H9 (cell line): ENCODE results near the gene ADAT3. TPM values are rescaled to one million over a fixed set of nuclear protein-coding genes. Genes with fewer than 3 reads are reported as not detected.

ENCODE experiments used
- DNase-seq: peaks from one replicate; pipeline ENCODE4 v3.0.0-alpha.2; 2017
- H2AFZ ChIP-seq: one replicate; pipeline ENCODE4 v1.6.1; 2013; ENCODE audit warnings: mild to moderate bottlenecking, low read length, control low read depth, moderate library complexity
- H2AK5ac ChIP-seq: 2 replicates; pipeline ENCODE4 v1.6.1; 2013; ENCODE audit warnings: low read length, control low read depth, mixed read lengths; ENCODE audit not compliant: insufficient read length
- H2BK120ac ChIP-seq: one replicate; pipeline ENCODE4 v1.6.1; 2013; ENCODE audit warnings: low read depth, mild to moderate bottlenecking, low read length, control low read depth, inconsistent platforms; ENCODE audit not compliant: poor library complexity, severe bottlenecking
- H2BK12ac ChIP-seq: 2 replicates; pipeline ENCODE4 v1.6.1; 2013; ENCODE audit warnings: low read length, control low read depth, mixed read lengths, low read depth; ENCODE audit not compliant: insufficient read length
- H2BK15ac ChIP-seq: 2 replicates; pipeline ENCODE4 v1.6.1; 2013; ENCODE audit warnings: low read depth, low read length, control low read depth
- H2BK20ac ChIP-seq: one replicate; pipeline ENCODE4 v1.6.1; 2013; ENCODE audit warnings: low read depth, mild to moderate bottlenecking, low read length, control low read depth, inconsistent platforms; ENCODE audit not compliant: poor library complexity, severe bottlenecking
- H2BK5ac ChIP-seq: 2 replicates; pipeline ENCODE4 v1.6.1; 2013; ENCODE audit warnings: low read length, control low read depth, mixed read lengths; ENCODE audit not compliant: insufficient read length
- H3K14ac ChIP-seq: 2 replicates; pipeline ENCODE4 v1.6.1; 2013; ENCODE audit warnings: low read length, control low read depth; ENCODE audit not compliant: insufficient read depth
- H3K18ac ChIP-seq: 2 replicates; pipeline ENCODE4 v1.6.1; 2013; ENCODE audit warnings: low read depth, mild to moderate bottlenecking, mixed read lengths, low read length, control low read depth; ENCODE audit not compliant: insufficient read length
- H3K23ac ChIP-seq: 2 replicates; pipeline ENCODE4 v1.6.1; 2013; ENCODE audit warnings: low read length, control low read depth, mixed read lengths, low read depth; ENCODE audit not compliant: insufficient read length
- H3K23me2 ChIP-seq: 2 replicates; pipeline ENCODE4 v1.6.1; 2013; ENCODE audit warnings: low read depth, mild to moderate bottlenecking, mixed read lengths, low read length, control low read depth; ENCODE audit not compliant: insufficient read length, poor library complexity, severe bottlenecking
- H3K27ac ChIP-seq: 2 replicates; pipeline ENCODE4 v1.5.1; 2013; ENCODE audit warnings: low read length, control low read depth, mixed read lengths, low read depth; ENCODE audit not compliant: insufficient read length
- H3K27me3 ChIP-seq: 2 replicates; pipeline ENCODE4 v1.6.1; 2013; ENCODE audit warnings: low read length, control low read depth, inconsistent platforms; ENCODE audit not compliant: insufficient read depth
- H3K4ac ChIP-seq: 2 replicates; pipeline ENCODE4 v1.6.1; 2013; ENCODE audit warnings: low read depth, mild to moderate bottlenecking, control low read depth, inconsistent platforms, low read length, moderate library complexity
- H3K4me1 ChIP-seq: 2 replicates; pipeline ENCODE4 v1.6.1; 2013; ENCODE audit warnings: low read length, control low read depth, inconsistent platforms; ENCODE audit not compliant: insufficient read depth
- H3K4me2 ChIP-seq: 2 replicates; pipeline ENCODE4 v1.6.1; 2013; ENCODE audit warnings: low read length, control low read depth, mixed read lengths; ENCODE audit not compliant: insufficient read length, insufficient read depth
- H3K56ac ChIP-seq: 2 replicates; pipeline ENCODE4 v1.6.1; 2013; ENCODE audit warnings: low read depth, mild to moderate bottlenecking, mixed read lengths, low read length, control low read depth; ENCODE audit not compliant: insufficient read length
- H3K79me1 ChIP-seq: 2 replicates; pipeline ENCODE4 v1.6.1; 2013; ENCODE audit warnings: low read depth, mild to moderate bottlenecking, moderate library complexity, low read length, control low read depth, inconsistent platforms; ENCODE audit not compliant: insufficient read depth, poor library complexity, severe bottlenecking
- H3K79me2 ChIP-seq: 2 replicates; pipeline ENCODE4 v1.6.1; 2013; ENCODE audit warnings: low read length, control low read depth, inconsistent platforms; ENCODE audit not compliant: insufficient read depth
- H3K9ac ChIP-seq: 2 replicates; pipeline ENCODE4 v1.6.1; 2013; ENCODE audit warnings: low read length, control low read depth, mixed read lengths; ENCODE audit not compliant: insufficient read length; ENCODE audit errors: extremely low read depth
- H3K9me3 ChIP-seq: one replicate; pipeline ENCODE4 v1.6.1; 2013; ENCODE audit warnings: low read depth, low read length, inconsistent platforms; ENCODE audit not compliant: control insufficient read depth
- H3T11ph ChIP-seq: one replicate; pipeline ENCODE4 v1.6.1; 2013; ENCODE audit warnings: mild to moderate bottlenecking, low read length, control low read depth, inconsistent platforms
- H4K20me1 ChIP-seq: one replicate; pipeline ENCODE4 v1.6.1; 2013; ENCODE audit not compliant: control insufficient read depth, insufficient read length, insufficient read depth
- H4K5ac ChIP-seq: 2 replicates; pipeline ENCODE4 v1.6.1; 2013; ENCODE audit warnings: low read depth, mild to moderate bottlenecking, mixed read lengths, low read length, control low read depth; ENCODE audit not compliant: insufficient read length
- H4K8ac ChIP-seq: replicated peaks from 2 replicates; pipeline ENCODE4 v1.6.1; 2013; ENCODE audit warnings: low read length, control low read depth, mixed read lengths, low read depth; ENCODE audit not compliant: insufficient read length
- H4K91ac ChIP-seq: 2 replicates; pipeline ENCODE4 v1.6.1; 2013; ENCODE audit warnings: low read depth, mild to moderate bottlenecking, moderate library complexity, mixed read lengths, low read length, control low read depth; ENCODE audit not compliant: insufficient read length
- H3K27ac Mint-ChIP-seq, 3 experiments: 2 replicates in 2 of 3; 3 replicates in 1 of 3; pipeline ENCODE4 v1.8.0; 2020 to 2021; ENCODE audit warnings: mixed read lengths in 3 of 3, mild to moderate bottlenecking in 1 of 3, moderate library complexity in 1 of 3
- H3K27me3 Mint-ChIP-seq: 2 replicates; pipeline ENCODE4 v1.8.0; 2021; ENCODE audit warnings: low read depth, mild to moderate bottlenecking, moderate library complexity, mixed read lengths
- H3K36me3 Mint-ChIP-seq, 3 experiments: 2 replicates in 2 of 3; 3 replicates in 1 of 3; pipeline ENCODE4 v1.8.0; 2020 to 2021; ENCODE audit warnings: low read depth in 3 of 3, mixed read lengths in 3 of 3; ENCODE audit not compliant: insufficient read depth in 1 of 3
- H3K4me1 Mint-ChIP-seq, 2 experiments: 2 replicates each; pipeline ENCODE4 v1.8.0; 2020; ENCODE audit warnings: mixed read lengths in 2 of 2
- H3K4me3 Mint-ChIP-seq, 2 experiments: 2 replicates in 1 of 2; 3 replicates in 1 of 2; pipeline ENCODE4 v1.8.0; 2020 to 2021; ENCODE audit warnings: mild to moderate bottlenecking in 2 of 2, mixed read lengths in 2 of 2, moderate library complexity in 1 of 2
- H3K9me3 Mint-ChIP-seq, 2 experiments: 2 replicates in 1 of 2; 3 replicates in 1 of 2; pipeline ENCODE4 v1.8.0; 2020; ENCODE audit warnings: mild to moderate bottlenecking in 2 of 2, mixed read lengths in 2 of 2, moderate library complexity in 1 of 2
- WGBS: extraction: QIAGEN DNeasy Blood & Tissue Kit; methylation state at CpG from one replicate; pipeline ENCODE4 v1.1.7; 2013; ENCODE audit warnings: missing lambda C conversion rate, low lambda C conversion rate, mixed read lengths; ENCODE audit not compliant: insufficient read length; ENCODE audit errors: extremely low coverage; 5-methylcytosine and 5-hydroxymethylcytosine counted together
- total RNA-seq: library from RNA; stranded (reverse); gene quantifications from 2 replicates; pipeline ENCODE4 v1.2.1, GENCODE V29; 2021
- TF ChIP-seq, protein P1 (sequence below): fragments of 200-600 bp; sonication (generic); conservative IDR thresholded peaks from 3 replicates; pipeline ENCODE4 v1.8.0; 2021; ENCODE audit warnings: antibody characterized with exemption, mild to moderate bottlenecking

ADAT3 gene
- total RNA-seq, 1 experiment from 2014 or later: 12.2 TPM

DNA sequence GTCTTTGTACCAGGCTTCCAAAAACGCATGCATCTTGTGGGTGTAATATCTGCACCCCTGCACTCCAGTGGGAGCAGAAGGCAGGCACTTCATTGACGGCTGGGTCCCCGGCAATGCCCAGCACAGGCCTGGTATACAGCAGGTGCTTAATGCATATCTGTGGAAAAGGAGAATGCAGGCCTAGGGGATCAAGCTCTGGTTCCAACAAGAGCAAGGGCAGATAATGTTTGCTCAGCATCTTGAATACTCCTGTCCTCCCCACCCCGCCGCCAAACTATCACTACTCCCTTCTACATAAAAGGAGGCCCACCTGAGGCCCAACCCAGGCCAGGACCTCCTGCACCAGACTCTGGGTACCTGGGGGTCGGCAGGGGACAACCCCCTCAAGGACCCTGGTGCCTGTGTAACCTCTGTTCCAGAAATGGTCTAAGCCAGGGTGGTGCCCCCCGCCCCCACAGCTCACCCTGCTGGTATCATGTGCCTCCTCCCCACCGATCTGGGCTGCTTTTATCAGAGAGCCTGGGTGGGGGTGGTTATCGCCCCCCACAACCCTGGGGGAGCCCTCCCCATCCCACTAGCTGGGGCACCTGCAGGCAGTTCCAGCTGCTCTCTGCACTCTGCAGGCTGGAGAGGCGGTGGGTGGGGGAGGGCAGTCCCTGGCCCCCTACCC, 46.7 kb upstream of the ADAT3 start:
- Histone ChIP-seq H3T11ph (no peak overlapping the region), H3K14ac (no peak overlapping the region; the same call in 1 of the 2 replicates), H3K4me2 (no peak overlapping the region), H3K23ac (no peak overlapping the region), H2BK20ac (no peak overlapping the region), H3K4ac (no peak overlapping the region), H3K9ac (no peak overlapping the region), H2AK5ac (no peak overlapping the region), H4K5ac (no peak overlapping the region), H2BK15ac (no peak overlapping the region), H2BK12ac (no peak overlapping the region), H3K4me1 (peaks cover 7% of the 10 kb centered on the region; the same call in 1 of the 2 replicates), H2BK120ac (no peak overlapping the region), H4K8ac (no peak overlapping the region), H3K79me1 (peaks cover 11% of the 10 kb centered on the region), H3K9me3 (no peaks in the 10 kb centered on the region), H2AFZ (no peak overlapping the region), H3K23me2 (peaks cover 20% of the 10 kb centered on the region), H3K27ac (no peak overlapping the region), H3K56ac (no peak overlapping the region), H4K91ac (no peak overlapping the region), H3K27me3 (no peaks in the 10 kb centered on the region; the same call in 1 of the 2 replicates), H3K79me2 (peaks cover 36% of the 10 kb centered on the region; the same call in 1 of the 2 replicates), H2BK5ac (no peak overlapping the region), H3K18ac (no peak overlapping the region), H4K20me1 (no peaks in the 10 kb centered on the region)
- H3K27ac Mint-ChIP-seq: no peak overlapping the region
- H3K9me3 Mint-ChIP-seq: no peaks in the 10 kb centered on the region; a peak in 1 of 5 replicates
- H3K27me3 Mint-ChIP-seq: peaks cover 6% of the 10 kb centered on the region
- DNase-seq: no peak
- no CpG with 5 or more reads among the region's 10 CpGs for WGBS
- TF ChIP-seq, protein P1, sequence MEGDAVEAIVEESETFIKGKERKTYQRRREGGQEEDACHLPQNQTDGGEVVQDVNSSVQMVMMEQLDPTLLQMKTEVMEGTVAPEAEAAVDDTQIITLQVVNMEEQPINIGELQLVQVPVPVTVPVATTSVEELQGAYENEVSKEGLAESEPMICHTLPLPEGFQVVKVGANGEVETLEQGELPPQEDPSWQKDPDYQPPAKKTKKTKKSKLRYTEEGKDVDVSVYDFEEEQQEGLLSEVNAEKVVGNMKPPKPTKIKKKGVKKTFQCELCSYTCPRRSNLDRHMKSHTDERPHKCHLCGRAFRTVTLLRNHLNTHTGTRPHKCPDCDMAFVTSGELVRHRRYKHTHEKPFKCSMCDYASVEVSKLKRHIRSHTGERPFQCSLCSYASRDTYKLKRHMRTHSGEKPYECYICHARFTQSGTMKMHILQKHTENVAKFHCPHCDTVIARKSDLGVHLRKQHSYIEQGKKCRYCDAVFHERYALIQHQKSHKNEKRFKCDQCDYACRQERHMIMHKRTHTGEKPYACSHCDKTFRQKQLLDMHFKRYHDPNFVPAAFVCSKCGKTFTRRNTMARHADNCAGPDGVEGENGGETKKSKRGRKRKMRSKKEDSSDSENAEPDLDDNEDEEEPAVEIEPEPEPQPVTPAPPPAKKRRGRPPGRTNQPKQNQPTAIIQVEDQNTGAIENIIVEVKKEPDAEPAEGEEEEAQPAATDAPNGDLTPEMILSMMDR: no peak
- H3K4me1 Mint-ChIP-seq: peaks cover 39 to 65% of the 10 kb centered on the region in 2 experiments
- peak overlapping the region in 1 of 2 experiments; percentile 56; a peak in 2 of 5 replicates for H3K4me3 Mint-ChIP-seq
- no peaks in the 10 kb centered on the region for H3K36me3 Mint-ChIP-seq
